Astrocyte (in vitro differentiated cells and primary cell): ENCODE measurements around the gene SEL1L2. TPM values are rescaled to one million over a fixed set of nuclear protein-coding genes. Genes with fewer than 3 reads are reported as not detected.

Experiments used
- DNase-seq: peaks from one replicate; pipeline ENCODE4 v3.0.0-alpha.2; 2010; ENCODE audit warnings: low read depth
- FAIRE-seq: peaks from 2 replicates; lab custom pipeline; 2011; peaks lifted over from hg19 to GRCh38; lab: Jason Lieb, UNC
- H2AFZ ChIP-seq: 2 replicates; pipeline ENCODE4 v1.6.0; 2012; ENCODE audit warnings: low read depth, low read length, inconsistent platforms
- H3K27ac ChIP-seq: 2 replicates; pipeline ENCODE4 v1.5.1; 2011; ENCODE audit warnings: low read depth, low read length, inconsistent platforms
- H3K27me3 ChIP-seq: 2 replicates; pipeline ENCODE4 v1.6.0; 2011; ENCODE audit warnings: low read length, inconsistent platforms; ENCODE audit not compliant: insufficient read depth
- H3K36me3 ChIP-seq: 2 replicates; pipeline ENCODE4 v1.5.1; 2011; ENCODE audit warnings: low read length, inconsistent platforms; ENCODE audit not compliant: insufficient read depth
- H3K4me1 ChIP-seq: 2 replicates; pipeline ENCODE4 v1.5.1; 2011; ENCODE audit warnings: low read length, inconsistent platforms; ENCODE audit not compliant: insufficient read depth
- H3K4me2 ChIP-seq: 2 replicates; pipeline ENCODE4 v1.6.0; 2012; ENCODE audit warnings: low read length, inconsistent platforms
- H3K4me3 ChIP-seq: 2 replicates; pipeline ENCODE4 v1.5.1; 2011; ENCODE audit warnings: low read depth, mild to moderate bottlenecking, low read length, inconsistent platforms; ENCODE audit not compliant: insufficient read depth
- H3K79me2 ChIP-seq: 2 replicates; pipeline ENCODE4 v1.6.0; 2012; ENCODE audit warnings: mild to moderate bottlenecking, low read length, inconsistent platforms; ENCODE audit not compliant: insufficient read depth
- H3K9ac ChIP-seq: 2 replicates; pipeline ENCODE4 v1.6.0; 2012; ENCODE audit warnings: mild to moderate bottlenecking, low read length, inconsistent platforms
- H3K9me3 ChIP-seq: 2 replicates; pipeline ENCODE4 v1.5.1; 2012; ENCODE audit warnings: low read depth, mild to moderate bottlenecking, low read length, inconsistent platforms; ENCODE audit not compliant: insufficient read depth
- H4K20me1 ChIP-seq: 2 replicates; pipeline ENCODE4 v1.6.0; 2012; ENCODE audit warnings: low read length, inconsistent platforms; ENCODE audit not compliant: insufficient read depth
- H3K27ac Mint-ChIP-seq: one replicate; pipeline ENCODE4 v1.8.0; 2021; ENCODE audit warnings: mild to moderate bottlenecking, mixed read lengths; ENCODE audit not compliant: unreplicated experiment
- H3K27me3 Mint-ChIP-seq: one replicate; pipeline ENCODE4 v1.8.0; 2021; ENCODE audit warnings: low read depth, mixed read lengths; ENCODE audit not compliant: unreplicated experiment
- H3K36me3 Mint-ChIP-seq: one replicate; pipeline ENCODE4 v1.8.0; 2021; ENCODE audit warnings: low read depth, mixed read lengths; ENCODE audit not compliant: unreplicated experiment
- H3K4me1 Mint-ChIP-seq: one replicate; pipeline ENCODE4 v1.8.0; 2021; ENCODE audit warnings: low read depth, mixed read lengths; ENCODE audit not compliant: unreplicated experiment
- H3K4me3 Mint-ChIP-seq: one replicate; pipeline ENCODE4 v1.8.0; 2021; ENCODE audit warnings: mild to moderate bottlenecking, moderate library complexity, mixed read lengths; ENCODE audit not compliant: unreplicated experiment
- H3K9me3 Mint-ChIP-seq: one replicate; pipeline ENCODE4 v1.8.0; 2021; ENCODE audit warnings: mild to moderate bottlenecking, mixed read lengths; ENCODE audit not compliant: unreplicated experiment
- EZH2 ChIP-seq: IDR thresholded peaks from 2 replicates; pipeline ENCODE4 v1.6.1; 2012; ENCODE audit warnings: mild to moderate bottlenecking, low read length, inconsistent platforms; ENCODE audit not compliant: insufficient read depth
- total RNA-seq: library from RNA; stranded (reverse); gene quantifications from 2 replicates; pipeline ENCODE4 v1.2.1, GENCODE V29; 2021
- TF ChIP-seq, protein P1 (sequence below): IDR thresholded peaks from 2 replicates; pipeline ENCODE4 v1.5.1; 2011; ENCODE audit warnings: low read depth, mild to moderate bottlenecking, inconsistent platforms, low read length, moderate library complexity; ENCODE audit not compliant: insufficient read depth

SEL1L2 gene
- total RNA-seq, 1 donor from 2014 or later, result not detected

DNA sequence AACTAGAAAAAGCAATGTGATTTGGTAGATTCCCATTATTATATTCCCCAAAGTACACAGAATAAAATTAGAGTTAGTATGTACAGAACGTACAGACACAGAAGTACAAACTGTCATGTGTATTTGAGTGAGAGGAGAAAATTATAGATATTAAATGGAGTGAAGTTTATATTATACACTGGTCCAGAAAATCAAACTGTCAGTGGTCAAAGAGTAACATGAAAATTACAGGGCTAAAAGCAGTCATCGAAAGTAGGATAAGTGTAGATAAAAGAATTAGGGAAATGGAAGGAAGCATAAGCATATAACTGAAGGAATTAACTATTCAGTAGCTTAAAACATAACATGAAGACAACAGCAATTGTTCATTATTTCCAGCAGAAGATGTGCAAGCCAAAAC lies 30.3 kb downstream of the SEL1L2 start:
- H3K79me2 ChIP-seq, result no peaks in the 10 kb centered on the region
- no peak overlapping the region for H3K27ac ChIP-seq
- H3K4me2 ChIP-seq, result no peak overlapping the region
- no peaks in the 10 kb centered on the region for H3K27me3 Mint-ChIP-seq
- no peaks in the 10 kb centered on the region for H3K27me3 ChIP-seq
- H3K4me1 Mint-ChIP-seq, result no peaks in the 10 kb centered on the region
- no peaks in the 10 kb centered on the region for H3K36me3 ChIP-seq
- H3K9ac ChIP-seq, result no peak overlapping the region
- H3K4me3 ChIP-seq, result no peak overlapping the region
- H2AFZ ChIP-seq, result no peak overlapping the region
- H3K9me3 Mint-ChIP-seq, result no peaks in the 10 kb centered on the region
- H3K4me1 ChIP-seq, result no peaks in the 10 kb centered on the region
- TF ChIP-seq EZH2, result no peak
- TF ChIP-seq, protein P1, sequence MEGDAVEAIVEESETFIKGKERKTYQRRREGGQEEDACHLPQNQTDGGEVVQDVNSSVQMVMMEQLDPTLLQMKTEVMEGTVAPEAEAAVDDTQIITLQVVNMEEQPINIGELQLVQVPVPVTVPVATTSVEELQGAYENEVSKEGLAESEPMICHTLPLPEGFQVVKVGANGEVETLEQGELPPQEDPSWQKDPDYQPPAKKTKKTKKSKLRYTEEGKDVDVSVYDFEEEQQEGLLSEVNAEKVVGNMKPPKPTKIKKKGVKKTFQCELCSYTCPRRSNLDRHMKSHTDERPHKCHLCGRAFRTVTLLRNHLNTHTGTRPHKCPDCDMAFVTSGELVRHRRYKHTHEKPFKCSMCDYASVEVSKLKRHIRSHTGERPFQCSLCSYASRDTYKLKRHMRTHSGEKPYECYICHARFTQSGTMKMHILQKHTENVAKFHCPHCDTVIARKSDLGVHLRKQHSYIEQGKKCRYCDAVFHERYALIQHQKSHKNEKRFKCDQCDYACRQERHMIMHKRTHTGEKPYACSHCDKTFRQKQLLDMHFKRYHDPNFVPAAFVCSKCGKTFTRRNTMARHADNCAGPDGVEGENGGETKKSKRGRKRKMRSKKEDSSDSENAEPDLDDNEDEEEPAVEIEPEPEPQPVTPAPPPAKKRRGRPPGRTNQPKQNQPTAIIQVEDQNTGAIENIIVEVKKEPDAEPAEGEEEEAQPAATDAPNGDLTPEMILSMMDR, result no peak
- FAIRE-seq, result no peak
- no peaks in the 10 kb centered on the region for H4K20me1 ChIP-seq
- no peak for DNase-seq
- H3K36me3 Mint-ChIP-seq, result no peaks in the 10 kb centered on the region
- H3K4me3 Mint-ChIP-seq, result no peak overlapping the region
- no peaks in the 10 kb centered on the region for H3K9me3 ChIP-seq
- H3K27ac Mint-ChIP-seq, result no peak overlapping the region

DNA sequence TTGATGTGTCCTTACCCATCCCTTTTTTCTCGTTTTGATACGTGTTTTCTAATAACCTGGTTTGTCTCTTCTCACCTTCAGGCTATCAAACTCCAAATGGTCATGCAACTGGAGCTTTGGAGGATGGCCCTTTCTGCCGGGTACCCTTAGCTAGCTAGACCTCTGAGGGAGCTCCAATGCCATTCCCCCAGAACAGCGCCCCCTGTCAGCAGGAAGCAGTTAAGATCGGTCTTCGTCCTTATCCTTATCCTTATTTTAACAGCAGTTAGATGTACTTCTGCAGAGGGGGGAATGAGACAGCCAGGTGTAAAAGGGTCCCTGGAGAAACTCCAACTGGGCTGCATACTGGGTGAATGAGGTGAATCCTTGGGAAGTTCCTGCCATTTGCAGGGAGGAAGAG lies 37.2 kb downstream of the SEL1L2 start:
- no peaks in the 10 kb centered on the region for H3K9me3 ChIP-seq
- H3K27ac ChIP-seq, result no peak overlapping the region
- no peak for DNase-seq
- no peaks in the 10 kb centered on the region for H3K36me3 ChIP-seq
- H4K20me1 ChIP-seq, result no peaks in the 10 kb centered on the region
- H2AFZ ChIP-seq, result no peak overlapping the region
- H3K4me3 Mint-ChIP-seq, result no peak overlapping the region
- TF ChIP-seq EZH2, result no peak
- TF ChIP-seq, protein P1, result no peak
- no peaks in the 10 kb centered on the region for H3K4me1 ChIP-seq
- H3K4me1 Mint-ChIP-seq, result no peaks in the 10 kb centered on the region
- no peak overlapping the region for H3K27ac Mint-ChIP-seq
- H3K4me2 ChIP-seq, result no peak overlapping the region
- H3K36me3 Mint-ChIP-seq, result no peaks in the 10 kb centered on the region
- H3K9ac ChIP-seq, result no peak overlapping the region
- no peaks in the 10 kb centered on the region for H3K27me3 Mint-ChIP-seq
- FAIRE-seq, result no peak
- H3K79me2 ChIP-seq, result no peaks in the 10 kb centered on the region
- H3K4me3 ChIP-seq, result no peak overlapping the region
- no peaks in the 10 kb centered on the region for H3K27me3 ChIP-seq
- H3K9me3 Mint-ChIP-seq, result peaks cover 2% of the 10 kb centered on the region

DNA sequence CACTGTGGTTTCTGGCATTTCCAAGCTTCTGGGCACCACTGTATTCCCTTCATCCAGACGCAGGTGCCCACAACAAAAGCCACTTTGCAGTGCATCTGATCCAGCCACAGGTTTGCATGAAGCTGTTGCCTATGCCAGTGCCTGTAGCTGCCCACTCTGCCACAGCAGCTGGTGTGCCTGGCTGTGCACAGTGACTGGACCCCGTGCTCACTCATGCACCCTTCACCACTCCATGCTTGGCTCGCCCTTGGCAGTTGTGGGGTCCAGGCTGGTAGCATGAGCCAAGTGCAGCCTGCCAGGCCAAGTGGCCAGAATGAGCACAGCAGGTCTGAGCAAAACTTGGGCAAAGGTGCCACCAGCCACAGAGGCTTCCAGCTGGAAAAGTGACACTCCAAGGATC lies 42.7 kb downstream of the SEL1L2 start:
- Histone ChIP-seq H3K9ac (no peak overlapping the region), H3K36me3 (no peaks in the 10 kb centered on the region), H3K27me3 (no peaks in the 10 kb centered on the region), H3K79me2 (no peaks in the 10 kb centered on the region), H4K20me1 (no peaks in the 10 kb centered on the region), H3K27ac (no peak overlapping the region), H3K9me3 (peaks cover 6% of the 10 kb centered on the region), H3K4me1 (no peaks in the 10 kb centered on the region), H3K4me3 (no peak overlapping the region), H3K4me2 (no peak overlapping the region), H2AFZ (no peak overlapping the region)
- no peaks in the 10 kb centered on the region for H3K9me3 Mint-ChIP-seq
- no peak overlapping the region for H3K27ac Mint-ChIP-seq
- H3K36me3 Mint-ChIP-seq, result no peaks in the 10 kb centered on the region
- H3K4me3 Mint-ChIP-seq, result no peak overlapping the region
- no peaks in the 10 kb centered on the region for H3K4me1 Mint-ChIP-seq
- DNase-seq, result no peak
- no peaks in the 10 kb centered on the region for H3K27me3 Mint-ChIP-seq
- TF ChIP-seq, protein P1, result no peak
- TF ChIP-seq EZH2, result no peak
- FAIRE-seq, result no peak
